Measurements from ENCODE around the gene CAPN15.

DNA sequence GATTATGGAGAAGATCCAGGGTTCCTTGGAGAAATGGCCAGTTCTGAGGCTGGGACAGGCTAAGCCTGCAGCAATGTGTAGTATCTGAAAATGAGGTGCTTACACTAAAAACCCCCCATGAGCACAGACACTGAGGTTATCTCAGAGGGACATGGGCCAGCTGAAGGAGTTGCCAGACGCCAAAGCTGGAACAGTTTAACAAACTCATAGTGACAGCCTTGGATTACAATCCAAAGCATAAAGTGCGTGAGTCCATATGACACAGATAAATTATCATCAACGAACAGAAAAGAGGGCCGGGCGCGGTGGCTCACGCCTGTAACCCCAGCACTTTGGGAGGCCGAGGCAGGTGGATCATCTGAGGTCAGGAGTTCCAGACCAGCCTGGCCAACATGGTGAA is 11.2 kb upstream of the CAPN15 start:
- TF ChIP-seq EP300 (IDR thresholded peaks at IDR 0.05) (no peak), RCOR1 (IDR thresholded peaks at IDR 0.05; ENCODE audit: low read depth, low read length) (no peak), CTCF (IDR thresholded peaks at IDR 0.05) (no peak), CHD4 (IDR thresholded peaks at IDR 0.05; ENCODE audit: borderline replicate concordance) (no peak), ELK1 (IDR thresholded peaks at IDR 0.05; ENCODE audit: low read depth, low read length) (no peak), RARB (CRISPR knock-in tag; IDR thresholded peaks at IDR 0.05) (no peak), POLR2A (IDR thresholded peaks at IDR 0.05; ENCODE audit: low read length) (no peak), MAZ (IDR thresholded peaks at IDR 0.05; ENCODE audit: borderline replicate concordance, low read depth, low read length) (no peak), MYC (IDR thresholded peaks at IDR 0.05; ENCODE audit: borderline replicate concordance, low read length) (no peak), KDM5A (IDR thresholded peaks at IDR 0.05) (no peak), MAX (IDR thresholded peaks at IDR 0.05) (no peak), HDAC2 (IDR thresholded peaks at IDR 0.05) (no peak)
- TF ChIP-seq, protein P1, sequence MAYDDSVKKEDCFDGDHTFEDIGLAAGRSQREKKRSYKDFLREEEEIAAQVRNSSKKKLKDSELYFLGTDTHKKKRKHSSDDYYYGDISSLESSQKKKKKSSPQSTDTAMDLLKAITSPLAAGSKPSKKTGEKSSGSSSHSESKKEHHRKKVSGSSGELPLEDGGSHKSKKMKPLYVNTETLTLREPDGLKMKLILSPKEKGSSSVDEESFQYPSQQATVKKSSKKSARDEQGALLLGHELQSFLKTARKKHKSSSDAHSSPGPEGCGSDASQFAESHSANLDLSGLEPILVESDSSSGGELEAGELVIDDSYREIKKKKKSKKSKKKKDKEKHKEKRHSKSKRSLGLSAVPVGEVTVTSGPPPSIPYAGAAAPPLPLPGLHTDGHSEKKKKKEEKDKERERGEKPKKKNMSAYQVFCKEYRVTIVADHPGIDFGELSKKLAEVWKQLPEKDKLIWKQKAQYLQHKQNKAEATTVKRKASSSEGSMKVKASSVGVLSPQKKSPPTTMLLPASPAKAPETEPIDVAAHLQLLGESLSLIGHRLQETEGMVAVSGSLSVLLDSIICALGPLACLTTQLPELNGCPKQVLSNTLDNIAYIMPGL (CRISPR knock-in tag; IDR thresholded peaks at IDR 0.05; ENCODE audit: borderline replicate concordance): no peak
- TF ChIP-seq, protein P2, sequence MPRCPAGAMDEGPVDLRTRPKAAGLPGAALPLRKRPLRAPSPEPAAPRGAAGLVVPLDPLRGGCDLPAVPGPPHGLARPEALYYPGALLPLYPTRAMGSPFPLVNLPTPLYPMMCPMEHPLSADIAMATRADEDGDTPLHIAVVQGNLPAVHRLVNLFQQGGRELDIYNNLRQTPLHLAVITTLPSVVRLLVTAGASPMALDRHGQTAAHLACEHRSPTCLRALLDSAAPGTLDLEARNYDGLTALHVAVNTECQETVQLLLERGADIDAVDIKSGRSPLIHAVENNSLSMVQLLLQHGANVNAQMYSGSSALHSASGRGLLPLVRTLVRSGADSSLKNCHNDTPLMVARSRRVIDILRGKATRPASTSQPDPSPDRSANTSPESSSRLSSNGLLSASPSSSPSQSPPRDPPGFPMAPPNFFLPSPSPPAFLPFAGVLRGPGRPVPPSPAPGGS (IDR thresholded peaks at IDR 0.05): no peak
